B cell (primary cell): ENCODE measurements around the gene RAPGEF5.

Experiments
- EZH2 ChIP-seq: IDR thresholded peaks from 2 replicates; pipeline ENCODE4 v1.6.1; 2012; ENCODE audit warnings: borderline replicate concordance, low read depth, mild to moderate bottlenecking, moderate library complexity, low read length; ENCODE audit not compliant: insufficient read depth, poor library complexity, severe bottlenecking
- TF ChIP-seq, protein P1 (sequence below): fragments of 200-600 bp; IDR thresholded peaks from one replicate; pipeline ENCODE4 v1.8.0; 2022; ENCODE audit warnings: antibody characterized with exemption, mild to moderate bottlenecking

DNA sequence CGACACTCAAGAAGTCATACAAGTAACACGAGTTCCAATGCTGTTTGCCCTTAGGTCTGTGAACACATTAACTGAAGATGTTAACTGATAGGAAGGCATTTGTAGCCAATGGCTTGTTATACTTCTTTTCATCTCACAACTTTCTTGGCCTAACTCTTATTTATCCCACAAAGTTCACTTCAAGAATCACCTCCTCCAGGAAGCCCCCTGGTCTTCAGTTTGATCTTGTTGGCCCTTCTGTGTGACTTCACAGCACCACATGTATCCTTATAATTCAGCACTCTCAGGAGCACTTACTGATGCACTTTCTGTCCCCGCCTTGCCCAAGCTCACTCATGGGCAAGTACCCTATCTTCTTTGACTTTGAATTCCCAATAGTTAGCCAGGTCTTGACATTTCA lies 159.6 kb downstream of the RAPGEF5 start:
- TF ChIP-seq, protein P1, sequence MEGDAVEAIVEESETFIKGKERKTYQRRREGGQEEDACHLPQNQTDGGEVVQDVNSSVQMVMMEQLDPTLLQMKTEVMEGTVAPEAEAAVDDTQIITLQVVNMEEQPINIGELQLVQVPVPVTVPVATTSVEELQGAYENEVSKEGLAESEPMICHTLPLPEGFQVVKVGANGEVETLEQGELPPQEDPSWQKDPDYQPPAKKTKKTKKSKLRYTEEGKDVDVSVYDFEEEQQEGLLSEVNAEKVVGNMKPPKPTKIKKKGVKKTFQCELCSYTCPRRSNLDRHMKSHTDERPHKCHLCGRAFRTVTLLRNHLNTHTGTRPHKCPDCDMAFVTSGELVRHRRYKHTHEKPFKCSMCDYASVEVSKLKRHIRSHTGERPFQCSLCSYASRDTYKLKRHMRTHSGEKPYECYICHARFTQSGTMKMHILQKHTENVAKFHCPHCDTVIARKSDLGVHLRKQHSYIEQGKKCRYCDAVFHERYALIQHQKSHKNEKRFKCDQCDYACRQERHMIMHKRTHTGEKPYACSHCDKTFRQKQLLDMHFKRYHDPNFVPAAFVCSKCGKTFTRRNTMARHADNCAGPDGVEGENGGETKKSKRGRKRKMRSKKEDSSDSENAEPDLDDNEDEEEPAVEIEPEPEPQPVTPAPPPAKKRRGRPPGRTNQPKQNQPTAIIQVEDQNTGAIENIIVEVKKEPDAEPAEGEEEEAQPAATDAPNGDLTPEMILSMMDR = no peak
- no peak for TF ChIP-seq EZH2
